AG10803 (cell line): Measurements from ENCODE around the gene GSE1.

Source experiments
- DNase-seq: peaks from one replicate; pipeline ENCODE4 v3.0.0; 2010; ENCODE audit warnings: low read depth
- H3K4me3 ChIP-seq: 2 replicates; pipeline ENCODE4 v1.5.1; 2011; ENCODE audit warnings: mild to moderate bottlenecking, low read length, control low read depth
- TF ChIP-seq, protein P1 (sequence below): conservative IDR thresholded peaks from 2 replicates; pipeline ENCODE4 v1.5.1; 2011; ENCODE audit warnings: mild to moderate bottlenecking, low read length, control low read depth, inconsistent platforms

The GSE1 gene

DNA sequence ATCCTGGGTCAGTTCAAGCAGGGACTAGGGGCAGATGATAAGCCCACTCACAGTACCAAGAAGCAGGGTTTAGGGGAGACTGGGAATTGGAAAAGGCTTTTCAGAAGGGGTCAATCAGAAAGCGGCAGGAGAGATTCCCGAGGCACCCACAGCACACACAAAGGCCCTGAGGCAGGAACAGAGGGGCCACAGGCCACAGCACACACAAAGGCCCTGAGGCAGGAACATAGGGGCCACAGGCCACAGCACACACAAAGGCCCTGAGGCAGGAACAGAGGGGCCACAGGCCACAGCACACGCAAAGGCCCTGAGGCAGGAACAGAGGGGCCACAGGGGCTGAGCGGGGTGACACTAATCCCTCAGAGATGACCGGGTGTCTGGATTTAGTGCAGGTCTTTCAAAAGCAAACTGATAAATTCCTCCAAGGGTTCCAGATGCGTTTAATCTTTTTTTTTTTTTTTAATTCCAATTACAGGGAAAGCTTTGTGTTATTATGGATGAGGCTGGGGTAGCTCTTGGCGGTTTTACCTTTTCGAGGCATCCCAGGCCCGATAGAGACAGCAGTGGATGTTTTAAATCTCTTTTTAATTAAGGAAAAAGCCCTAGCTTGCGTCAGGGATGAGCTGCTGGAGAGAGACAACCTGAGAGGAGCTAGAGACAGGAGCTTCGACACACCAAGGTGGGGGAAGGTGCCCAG, 106.6 kb downstream of the GSE1 start:
- TF ChIP-seq, protein P1, sequence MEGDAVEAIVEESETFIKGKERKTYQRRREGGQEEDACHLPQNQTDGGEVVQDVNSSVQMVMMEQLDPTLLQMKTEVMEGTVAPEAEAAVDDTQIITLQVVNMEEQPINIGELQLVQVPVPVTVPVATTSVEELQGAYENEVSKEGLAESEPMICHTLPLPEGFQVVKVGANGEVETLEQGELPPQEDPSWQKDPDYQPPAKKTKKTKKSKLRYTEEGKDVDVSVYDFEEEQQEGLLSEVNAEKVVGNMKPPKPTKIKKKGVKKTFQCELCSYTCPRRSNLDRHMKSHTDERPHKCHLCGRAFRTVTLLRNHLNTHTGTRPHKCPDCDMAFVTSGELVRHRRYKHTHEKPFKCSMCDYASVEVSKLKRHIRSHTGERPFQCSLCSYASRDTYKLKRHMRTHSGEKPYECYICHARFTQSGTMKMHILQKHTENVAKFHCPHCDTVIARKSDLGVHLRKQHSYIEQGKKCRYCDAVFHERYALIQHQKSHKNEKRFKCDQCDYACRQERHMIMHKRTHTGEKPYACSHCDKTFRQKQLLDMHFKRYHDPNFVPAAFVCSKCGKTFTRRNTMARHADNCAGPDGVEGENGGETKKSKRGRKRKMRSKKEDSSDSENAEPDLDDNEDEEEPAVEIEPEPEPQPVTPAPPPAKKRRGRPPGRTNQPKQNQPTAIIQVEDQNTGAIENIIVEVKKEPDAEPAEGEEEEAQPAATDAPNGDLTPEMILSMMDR, result no peak
- no peak overlapping the region for H3K4me3 ChIP-seq
- DNase-seq, result no peak

DNA sequence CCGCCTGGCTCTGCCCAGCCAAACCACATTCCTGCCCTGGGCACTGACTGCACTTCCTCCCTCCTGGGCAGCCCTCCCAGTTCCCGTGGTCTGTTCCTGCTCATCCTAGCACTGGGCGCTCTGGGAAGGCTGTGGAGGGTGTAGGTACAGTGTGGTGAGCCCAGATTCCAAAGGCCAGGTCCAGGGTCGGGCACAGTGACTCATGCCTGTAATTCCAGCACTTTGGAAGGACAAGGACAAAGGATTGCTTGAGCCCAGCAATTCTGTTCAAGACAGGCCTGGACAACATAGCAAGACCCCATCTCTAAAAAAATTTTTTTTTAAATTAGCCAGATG, 107.1 kb downstream of the GSE1 start:
- peak; percentile 19 for DNase-seq
- H3K4me3 ChIP-seq, result no peak overlapping the region
- TF ChIP-seq, protein P1, result no peak

DNA sequence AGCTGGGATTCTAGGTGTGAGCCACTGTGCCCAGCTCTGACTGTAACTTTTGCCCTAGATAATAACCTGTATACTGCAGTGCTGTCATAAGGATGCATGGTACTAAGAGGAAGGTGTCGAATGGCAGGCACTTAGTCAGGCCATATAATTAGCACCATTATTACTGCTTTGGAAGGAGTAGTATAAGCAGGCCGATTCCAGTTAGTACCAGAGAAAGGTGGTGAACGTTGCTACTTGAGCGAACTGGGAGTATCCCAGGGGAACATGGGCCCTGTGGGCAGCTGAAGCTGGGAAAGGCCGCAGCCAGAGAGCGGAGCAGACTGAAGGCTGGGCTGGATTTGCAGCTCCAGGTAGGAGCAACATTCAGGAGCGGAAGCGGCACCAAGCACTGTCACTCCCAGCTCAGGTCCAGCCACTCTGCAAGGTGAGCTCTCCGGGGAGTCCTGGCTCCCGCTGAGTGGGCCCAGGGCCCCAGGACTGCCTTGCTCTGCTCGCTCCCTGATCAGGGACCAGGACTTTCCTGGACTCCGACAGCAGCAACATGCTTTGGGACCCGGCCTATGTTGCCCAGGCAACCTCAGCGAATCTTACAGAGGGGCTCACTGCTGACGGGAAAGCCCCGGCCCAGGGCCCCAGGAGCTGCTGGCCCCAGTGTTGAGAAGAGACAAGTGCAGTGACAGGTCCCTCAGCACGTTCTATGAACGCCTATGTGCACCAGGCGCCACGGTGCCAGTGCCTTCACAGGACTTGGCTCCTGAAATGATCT, 109.2 kb downstream of the GSE1 start:
- no peak for DNase-seq
- TF ChIP-seq, protein P1, result no peak
- no peak overlapping the region for H3K4me3 ChIP-seq

DNA sequence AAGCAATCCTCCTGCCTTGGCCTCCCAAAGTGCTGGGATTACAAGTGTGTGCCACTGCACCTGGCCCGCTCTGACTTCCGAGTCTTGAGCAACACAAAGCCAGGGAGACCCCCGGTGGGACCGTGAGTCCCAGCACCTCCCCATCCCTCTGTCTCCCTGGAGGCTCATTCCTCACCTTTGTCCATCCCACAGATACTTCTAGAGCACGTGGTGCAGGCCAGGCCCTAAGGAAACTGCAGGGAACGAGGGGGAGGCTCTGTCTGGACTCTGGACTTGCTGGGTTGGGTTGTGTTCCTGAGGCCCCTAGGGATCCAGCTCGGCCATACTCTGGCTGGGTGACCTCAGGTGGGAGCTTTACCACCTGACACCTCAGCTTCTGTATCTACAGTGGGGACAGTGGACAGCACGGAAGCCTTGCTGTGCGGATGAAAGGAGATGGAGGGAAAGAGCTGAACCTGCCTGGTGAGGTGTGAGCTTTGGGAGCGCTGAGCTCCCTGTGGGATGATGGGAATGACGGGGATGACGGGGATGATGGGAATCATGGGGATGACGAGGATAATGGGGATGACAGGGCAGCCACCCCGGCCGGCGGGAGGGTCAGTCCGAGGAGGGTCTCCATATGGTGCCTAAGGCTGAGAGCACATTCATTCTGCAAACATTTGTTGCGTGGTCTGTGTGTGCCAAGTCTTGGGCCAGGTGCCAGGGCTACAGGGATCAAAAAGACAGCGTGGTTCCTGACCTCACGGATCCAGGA, 111.2 kb downstream of the GSE1 start:
- TF ChIP-seq, protein P1, result no peak
- DNase-seq, result no peak
- H3K4me3 ChIP-seq, result no peak overlapping the region

DNA sequence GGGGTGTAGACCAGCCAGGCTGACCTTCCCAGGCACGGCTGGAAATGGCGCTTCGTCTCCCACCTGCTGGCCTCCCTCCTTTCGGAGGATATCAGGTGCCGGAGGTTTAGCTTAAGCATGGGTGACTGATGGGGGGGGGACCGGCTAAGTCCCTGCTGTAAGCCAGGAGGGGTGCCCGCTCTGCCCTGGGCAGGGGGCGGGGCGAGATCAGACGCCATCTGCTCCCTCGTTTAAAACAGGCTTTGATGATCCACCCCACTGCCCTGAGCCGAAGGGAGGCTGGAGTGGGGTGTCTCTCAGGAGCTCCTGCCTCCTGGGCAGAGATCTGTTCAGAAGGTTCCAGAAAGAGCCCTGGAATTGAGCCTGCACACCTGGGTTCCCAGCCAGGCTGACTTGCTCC, 111.8 kb downstream of the GSE1 start:
- no peak overlapping the region for H3K4me3 ChIP-seq
- DNase-seq, result no peak
- TF ChIP-seq, protein P1, result no peak
